Activated CD4-positive, alpha-beta T cell treated with anti-CD3 and anti-CD28 coated beads, Interleukin-2, amount 50 U/mL, for 1 hour (primary cell): ENCODE data around the gene GLS.
"Not testable (repeated sequence)": the region's sequence is repeated elsewhere in the genome, so short reads cannot be mapped to it uniquely, and the experiment has no call there.

Experiments
- DNase-seq: peaks from one replicate; pipeline ENCODE4 v3.0.0-alpha.2; 2020

GLS gene

GRCh38 chr2:190938771-190939335, 58.2 kb downstream of the GLS start:
- DNase-seq, result no peak

- DNase-seq, result no peak
Measured at GRCh38 chr2:190940454-190940853, 59.8 kb downstream of the GLS start.

GRCh38 chr2:190941571-190941970, 61.0 kb downstream of the GLS start:
- no peak for DNase-seq

- DNase-seq, result no peak
Measured at GRCh38 chr2:190942697-190943096, 62.1 kb downstream of the GLS start.

- no peak for DNase-seq
Measured at GRCh38 chr2:190943706-190944105, 63.1 kb downstream of the GLS start.

- DNase-seq, result no peak
Measured at GRCh38 chr2:190947141-190947540, 66.5 kb downstream of the GLS start.

- no peak for DNase-seq
Measured at GRCh38 chr2:190947711-190948251, 67.2 kb downstream of the GLS start.

- no peak for DNase-seq
Measured at GRCh38 chr2:190948671-190949070, 68.0 kb downstream of the GLS start.

- DNase-seq, result no peak
Measured at GRCh38 chr2:190950566-190950991, 70.0 kb downstream of the GLS start.

GRCh38 chr2:190953257-190953656, 72.6 kb downstream of the GLS start:
- DNase-seq, result no peak

GRCh38 chr2:190959911-190960788, 79.5 kb downstream of the GLS start:
- DNase-seq, result no peak

- DNase-seq, result not testable (repeated sequence)
Measured at GRCh38 chr2:190961117-190961516, 80.5 kb downstream of the GLS start.

- no peak for DNase-seq
Measured at GRCh38 chr2:190961918-190962487, 81.4 kb downstream of the GLS start.

GRCh38 chr2:190963088-190963487, 82.5 kb downstream of the GLS start:
- no peak for DNase-seq

- no peak for DNase-seq
Measured at GRCh38 chr2:190964170-190964795, 83.7 kb downstream of the GLS start.

- no peak for DNase-seq
Measured at GRCh38 chr2:190965580-190966222, 85.1 kb downstream of the GLS start.

GRCh38 chr2:190968522-190968921, 87.9 kb downstream of the GLS start:
- no peak for DNase-seq

- DNase-seq, result no peak
Measured at GRCh38 chr2:190970160-190970559, 89.5 kb downstream of the GLS start.

- no peak for DNase-seq
Measured at GRCh38 chr2:190970873-190971506, 90.4 kb downstream of the GLS start.

GRCh38 chr2:190972213-190972612, 91.6 kb downstream of the GLS start:
- no peak for DNase-seq

- no peak for DNase-seq
Measured at GRCh38 chr2:190972846-190973245, 92.2 kb downstream of the GLS start.

- no peak for DNase-seq
Measured at GRCh38 chr2:190973262-190973661, 92.6 kb downstream of the GLS start.
